MCF 10A (cell line): ENCODE measurements around the gene NSMF. TPM values are rescaled to one million over a fixed set of nuclear protein-coding genes. Genes with fewer than 3 reads are reported as not detected.

Source experiments
- BruUV-seq: library from RNA; stranded (reverse); fragments of 400-500 nt; replicated peaks from 2 replicates; lab custom pipeline; 2021; lab: Mats Ljungman, UMichigan
- CTCF ChIA-PET: fragments of 300-600 bp; sonication (Branson Sonifier 250); formaldehyde crosslinking; extraction: SDS; loops from one replicate; lab custom pipeline; 2021; ENCODE audit warnings: antibody characterized with exemption, inconsistent platforms; lab: Yijun Ruan, JAX
- POLR2A ChIA-PET: fragments of 300-600, 350-650 bp; sonication (Branson Sonifier 250); formaldehyde crosslinking; extraction: SDS; loops from one replicate; lab custom pipeline; 2020; ENCODE audit warnings: antibody characterized with exemption, inconsistent platforms; lab: Yijun Ruan, JAX
- DNase-seq: peaks from one replicate; pipeline ENCODE4 v3.0.0-alpha.2; 2018; ENCODE audit not compliant: unreplicated experiment
- H3K27ac Mint-ChIP-seq: one replicate; pipeline ENCODE4 v1.8.0; 2022; ENCODE audit warnings: mild to moderate bottlenecking, low read depth, mixed read lengths; ENCODE audit not compliant: unreplicated experiment
- H3K27me3 Mint-ChIP-seq: one replicate; pipeline ENCODE4 v1.8.0; 2022; ENCODE audit warnings: mixed read lengths; ENCODE audit not compliant: insufficient read depth, unreplicated experiment
- H3K36me3 Mint-ChIP-seq: one replicate; pipeline ENCODE4 v1.8.0; 2022; ENCODE audit warnings: mild to moderate bottlenecking, moderate library complexity, mixed read lengths; ENCODE audit not compliant: insufficient read depth, unreplicated experiment
- H3K4me1 Mint-ChIP-seq: one replicate; pipeline ENCODE4 v1.8.0; 2022; ENCODE audit warnings: mixed read lengths; ENCODE audit not compliant: insufficient read depth, unreplicated experiment
- H3K4me3 Mint-ChIP-seq: one replicate; pipeline ENCODE4 v1.8.0; 2022; ENCODE audit warnings: mild to moderate bottlenecking, moderate library complexity, mixed read lengths; ENCODE audit not compliant: unreplicated experiment
- H3K9me3 Mint-ChIP-seq: one replicate; pipeline ENCODE4 v1.8.0; 2022; ENCODE audit warnings: mixed read lengths; ENCODE audit not compliant: unreplicated experiment
- CTCF ChIP-seq: fragments of 200-600 bp; IDR thresholded peaks from one replicate; pipeline ENCODE4 v1.8.0; 2022; ENCODE audit warnings: antibody characterized with exemption, mild to moderate bottlenecking; ENCODE audit not compliant: unreplicated experiment
- intact Hi-C: fragments of 100-400 bp; cut with micrococcal nuclease; formaldehyde crosslinking; loops from 2 replicates; pipeline ENCODE4 v1.14.1; 2022
- total RNA-seq: library from RNA; stranded (reverse); gene quantifications from 2 replicates; pipeline ENCODE4 v1.2.3, GENCODE V29; 2022

Gene NSMF
- total RNA-seq, 1 experiment from 2014 or later, result 37.8 TPM

GRCh38 chr9:137449081-137449844, 9.9 kb downstream of the NSMF start:
- peaks cover 1% of the 10 kb centered on the region for H3K36me3 Mint-ChIP-seq
- BruUV-seq, result no TSS peak
- ChIA-PET POLR2A (no interaction called here), CTCF (interaction anchor here (0.6 to 0.7 kb wide), 2 partner anchors 25 to 331 kb away, joined by 4 to 8 read pairs; no protein-coding TSS in a partner anchor)
- no peak for DNase-seq
- no peak overlapping the region for H3K4me3 Mint-ChIP-seq
- no peak for TF ChIP-seq CTCF
- H3K27me3 Mint-ChIP-seq, result no peaks in the 10 kb centered on the region
- intact Hi-C loops, result loop anchor here (10.0 kb wide), 1 partner anchor 76 kb away; no protein-coding TSS in a partner anchor
- H3K9me3 Mint-ChIP-seq, result no peaks in the 10 kb centered on the region
- H3K4me1 Mint-ChIP-seq, result peaks cover 11% of the 10 kb centered on the region
- H3K27ac Mint-ChIP-seq, result no peak overlapping the region

GRCh38 chr9:137448602-137448962, 10.6 kb downstream of the NSMF start:
- CTCF ChIA-PET, result no interaction called here
- no peaks in the 10 kb centered on the region for H3K27me3 Mint-ChIP-seq
- POLR2A ChIA-PET, result no interaction called here
- TF ChIP-seq CTCF, result no peak
- no TSS peak for BruUV-seq
- H3K4me1 Mint-ChIP-seq, result peaks cover 11% of the 10 kb centered on the region
- no peak overlapping the region for H3K27ac Mint-ChIP-seq
- no peak overlapping the region for H3K4me3 Mint-ChIP-seq
- no peaks in the 10 kb centered on the region for H3K36me3 Mint-ChIP-seq
- intact Hi-C loops, result loop anchor here (10.0 kb wide), 1 partner anchor 76 kb away; no protein-coding TSS in a partner anchor
- DNase-seq, result no peak
- no peaks in the 10 kb centered on the region for H3K9me3 Mint-ChIP-seq

GRCh38 chr9:137447722-137448601, 11.2 kb downstream of the NSMF start:
- no peaks in the 10 kb centered on the region for H3K36me3 Mint-ChIP-seq
- no peak for DNase-seq
- ChIA-PET CTCF (interaction anchor here (0.6 to 1.0 kb wide), 3 partner anchors 18 to 161 kb away, joined by 3 read pairs; no protein-coding TSS in a partner anchor), POLR2A (no interaction called here)
- BruUV-seq, result TSS peak; percentile 26
- no peak for TF ChIP-seq CTCF
- no peaks in the 10 kb centered on the region for H3K27me3 Mint-ChIP-seq
- H3K9me3 Mint-ChIP-seq, result no peaks in the 10 kb centered on the region
- H3K27ac Mint-ChIP-seq, result no peak overlapping the region
- peaks cover 11% of the 10 kb centered on the region for H3K4me1 Mint-ChIP-seq
- intact Hi-C loops, result loop anchor here (10.0 kb wide), 1 partner anchor 77 kb away; no protein-coding TSS in a partner anchor
- no peak overlapping the region for H3K4me3 Mint-ChIP-seq
